Choroid plexus epithelial cell (primary cell): Measurements from ENCODE around the gene ASB18.

Experiments used
- DNase-seq: peaks from one replicate; pipeline ENCODE4 v3.0.0-alpha.2; 2010; ENCODE audit warnings: low read depth
- H3K4me3 ChIP-seq: 2 replicates; pipeline ENCODE4 v1.5.1; 2011; ENCODE audit warnings: low read depth, mild to moderate bottlenecking, control low read depth, low read length, moderate library complexity
- TF ChIP-seq, protein P1 (sequence below): conservative IDR thresholded peaks from 2 replicates; pipeline ENCODE4 v1.5.1; 2011; ENCODE audit warnings: low read depth, mild to moderate bottlenecking, control low read depth, inconsistent platforms, low read length, moderate library complexity

The ASB18 gene

DNA sequence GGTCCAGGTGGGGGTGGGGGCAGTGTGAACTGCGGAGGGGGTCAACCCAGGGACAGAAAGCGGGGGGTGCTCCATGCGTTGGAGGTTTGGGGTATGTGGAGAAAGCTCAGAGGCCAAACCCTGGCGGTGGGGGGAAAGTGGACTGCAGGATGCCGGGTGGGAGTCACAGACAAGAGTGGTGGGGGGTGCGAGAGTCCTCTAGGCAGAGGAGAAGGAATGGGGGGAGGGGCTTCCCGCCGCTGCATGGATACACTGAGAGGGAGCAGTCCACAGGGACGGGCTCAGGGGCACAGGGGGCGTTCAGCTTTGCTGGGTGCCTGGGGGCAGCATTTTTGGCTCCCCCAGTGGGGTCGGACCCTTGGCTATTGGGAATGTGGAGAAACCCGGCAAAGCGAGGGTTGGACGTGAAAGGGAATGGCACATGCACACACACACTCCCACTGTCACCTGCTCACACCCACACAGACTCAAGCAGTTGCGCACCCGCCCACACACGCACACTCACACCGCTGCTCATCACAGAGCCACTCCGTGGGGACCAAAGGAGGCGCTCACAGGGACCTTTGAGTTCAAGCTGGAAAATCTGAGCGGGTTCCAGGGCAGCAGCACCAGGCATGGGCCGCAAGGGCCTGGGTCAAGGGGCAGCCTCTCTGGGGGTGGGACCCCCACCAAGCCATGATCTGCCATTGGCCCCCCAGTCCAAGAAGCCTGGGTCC, 103.7 kb downstream of the ASB18 start:
- TF ChIP-seq, protein P1, sequence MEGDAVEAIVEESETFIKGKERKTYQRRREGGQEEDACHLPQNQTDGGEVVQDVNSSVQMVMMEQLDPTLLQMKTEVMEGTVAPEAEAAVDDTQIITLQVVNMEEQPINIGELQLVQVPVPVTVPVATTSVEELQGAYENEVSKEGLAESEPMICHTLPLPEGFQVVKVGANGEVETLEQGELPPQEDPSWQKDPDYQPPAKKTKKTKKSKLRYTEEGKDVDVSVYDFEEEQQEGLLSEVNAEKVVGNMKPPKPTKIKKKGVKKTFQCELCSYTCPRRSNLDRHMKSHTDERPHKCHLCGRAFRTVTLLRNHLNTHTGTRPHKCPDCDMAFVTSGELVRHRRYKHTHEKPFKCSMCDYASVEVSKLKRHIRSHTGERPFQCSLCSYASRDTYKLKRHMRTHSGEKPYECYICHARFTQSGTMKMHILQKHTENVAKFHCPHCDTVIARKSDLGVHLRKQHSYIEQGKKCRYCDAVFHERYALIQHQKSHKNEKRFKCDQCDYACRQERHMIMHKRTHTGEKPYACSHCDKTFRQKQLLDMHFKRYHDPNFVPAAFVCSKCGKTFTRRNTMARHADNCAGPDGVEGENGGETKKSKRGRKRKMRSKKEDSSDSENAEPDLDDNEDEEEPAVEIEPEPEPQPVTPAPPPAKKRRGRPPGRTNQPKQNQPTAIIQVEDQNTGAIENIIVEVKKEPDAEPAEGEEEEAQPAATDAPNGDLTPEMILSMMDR: no peak
- H3K4me3 ChIP-seq: no peak overlapping the region
- no peak for DNase-seq

DNA sequence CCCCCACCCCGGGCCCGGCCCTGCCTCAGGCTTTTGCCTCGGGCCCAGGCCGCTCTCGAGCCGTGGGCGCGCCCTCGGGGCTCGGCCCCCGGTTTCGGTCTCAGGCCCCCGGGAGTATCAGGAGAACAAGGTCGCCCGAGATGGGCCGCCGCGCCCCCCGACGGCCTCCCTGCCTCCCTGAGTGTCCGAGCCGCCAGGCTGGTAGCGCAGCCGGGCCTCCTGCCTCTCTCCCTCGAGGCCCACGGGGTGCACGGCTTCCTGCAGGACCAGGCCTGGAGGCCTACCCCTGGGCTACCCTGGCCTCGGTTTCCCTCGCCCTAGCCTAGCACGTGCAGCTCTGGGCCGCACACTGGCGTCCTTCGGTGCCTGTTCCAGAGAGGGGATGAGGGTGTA, 104.4 kb downstream of the ASB18 start:
- no peak overlapping the region for H3K4me3 ChIP-seq
- DNase-seq: no peak
- TF ChIP-seq, protein P1: no peak

DNA sequence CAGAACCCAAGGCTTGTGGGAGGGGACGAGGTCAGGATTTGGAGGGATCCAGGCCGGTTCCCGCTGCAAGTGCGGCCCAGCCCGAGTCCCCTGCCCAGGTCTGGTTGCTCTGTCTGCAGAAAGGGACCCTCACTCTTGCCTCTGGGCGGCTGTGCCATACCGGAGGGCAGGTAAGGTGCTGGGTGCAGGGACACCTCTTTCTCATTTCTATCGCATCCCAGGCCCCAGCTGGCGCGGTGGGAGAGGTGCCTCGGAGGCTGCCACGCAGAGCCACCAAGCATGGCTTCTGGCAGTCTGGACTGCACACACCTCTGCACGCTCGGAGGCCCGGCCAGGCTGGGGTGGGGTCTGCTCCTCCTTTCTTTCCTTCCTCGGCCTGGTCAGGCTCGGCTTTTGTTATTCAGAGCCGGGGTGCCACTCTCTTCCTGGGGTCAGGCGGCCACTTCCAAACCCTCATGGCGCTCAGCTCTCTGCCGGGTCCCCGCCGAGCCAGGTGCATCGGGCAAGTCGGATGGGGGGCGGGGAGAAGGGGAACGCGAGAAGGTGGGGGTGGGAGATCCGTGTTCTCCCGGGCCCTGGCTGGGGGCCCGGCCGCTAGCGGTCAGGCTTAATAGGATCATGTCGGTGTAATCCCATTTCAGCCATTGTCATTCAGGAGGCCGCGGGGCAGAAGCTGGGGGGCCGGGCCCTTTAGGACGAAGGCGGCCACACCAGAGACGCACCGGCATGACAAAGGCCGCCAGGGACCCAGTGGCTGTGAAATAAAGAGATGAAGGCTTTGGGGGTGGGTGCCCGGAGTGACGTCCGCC, 105.0 kb downstream of the ASB18 start:
- TF ChIP-seq, protein P1: no peak
- no peak for DNase-seq
- no peak overlapping the region for H3K4me3 ChIP-seq

DNA sequence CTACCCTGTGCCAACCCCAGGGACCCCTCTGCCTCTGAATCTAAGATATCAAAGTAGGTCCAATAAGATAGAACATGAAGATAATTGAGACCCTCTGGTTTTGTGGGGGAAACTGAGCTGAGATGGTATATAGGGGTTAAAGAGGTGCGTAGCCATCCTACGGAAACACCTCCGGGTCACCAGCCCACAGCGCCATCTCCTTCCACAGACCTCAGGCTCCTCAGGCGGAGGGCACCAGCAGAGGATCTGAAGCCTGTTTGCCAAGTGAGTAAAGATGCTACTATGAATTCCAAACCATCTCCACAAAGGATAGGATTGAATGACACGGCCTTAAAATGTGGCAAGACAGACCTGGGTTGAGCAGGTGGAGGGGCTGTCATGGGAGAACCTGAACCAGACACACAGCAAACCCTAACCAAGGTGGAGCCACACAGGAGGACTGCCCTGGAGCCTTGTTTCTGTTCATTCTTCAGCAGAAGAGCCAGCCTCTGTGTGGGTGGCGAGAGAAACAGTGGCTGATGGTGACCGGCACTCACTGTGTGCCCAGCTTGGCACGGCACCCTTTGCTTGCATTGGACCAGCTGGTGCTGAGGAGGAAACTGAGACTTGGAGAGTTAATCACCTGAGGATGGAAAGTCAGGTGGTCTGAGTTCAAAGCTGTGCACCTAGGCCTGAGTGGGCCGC, 106.2 kb downstream of the ASB18 start:
- TF ChIP-seq, protein P1: no peak

GRCh38 chr2:236157366-236157765, 106.8 kb downstream of the ASB18 start:
- H3K4me3 ChIP-seq: no peak overlapping the region
- DNase-seq: no peak
- TF ChIP-seq, protein P1: no peak

More for the DNA sequence above, 106.2 kb downstream of the ASB18 start:
- H3K4me3 ChIP-seq: no peak overlapping the region
- DNase-seq: no peak

DNA sequence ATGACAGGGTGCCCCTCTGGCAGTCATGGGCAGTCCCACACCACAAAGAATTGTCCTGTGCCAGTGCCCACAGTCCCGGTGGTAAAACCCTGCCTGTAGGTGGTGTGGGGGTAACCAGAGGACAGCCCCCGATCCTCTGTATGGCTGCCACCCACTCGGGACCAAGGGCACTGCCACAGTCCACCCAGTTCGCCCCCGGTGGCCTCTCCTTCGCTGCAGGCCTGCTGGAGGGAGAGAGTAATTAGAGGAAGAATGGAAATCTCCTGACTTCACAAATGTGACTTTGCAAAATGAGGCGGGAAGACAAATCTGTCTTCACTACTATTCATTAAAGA, 107.4 kb downstream of the ASB18 start:
- H3K4me3 ChIP-seq: no peak overlapping the region
- TF ChIP-seq, protein P1: no peak
- DNase-seq: no peak
